Keratinocyte (primary cell): ENCODE data around the gene EPHA3. TPM values are rescaled to one million over a fixed set of nuclear protein-coding genes. Genes with fewer than 3 reads are reported as not detected.

Experiments
- DNase-seq: peaks from one replicate; pipeline ENCODE4 v3.0.0-alpha.2; 2011; ENCODE audit warnings: low read depth, missing footprints, low spot score
- FAIRE-seq: peaks from 2 replicates; lab custom pipeline; 2011; peaks lifted over from hg19 to GRCh38; lab: Jason Lieb, UNC
- H2AFZ ChIP-seq: 2 replicates; pipeline ENCODE4 v1.6.0; 2012; ENCODE audit warnings: low read length, control low read depth, inconsistent platforms; ENCODE audit not compliant: control insufficient read depth
- H3K27ac ChIP-seq: 2 replicates; pipeline ENCODE4 v1.5.1; 2011; ENCODE audit warnings: low read length; ENCODE audit not compliant: control insufficient read depth, insufficient read depth
- H3K27me3 ChIP-seq: 3 replicates; pipeline ENCODE4 v1.6.0; 2011; ENCODE audit warnings: low read length; ENCODE audit not compliant: control insufficient read depth, insufficient read depth; ENCODE audit errors: extremely low read depth
- H3K36me3 ChIP-seq, 2 experiments: 2 replicates in 1 of 2; 3 replicates in 1 of 2; pipeline ENCODE4 v1.5.1; 2011; ENCODE audit warnings: low read length in 2 of 2, mild to moderate bottlenecking in 1 of 2; ENCODE audit not compliant: control insufficient read depth in 2 of 2, insufficient read depth in 2 of 2; ENCODE audit errors: extremely low read depth in 1 of 2
- H3K4me1 ChIP-seq: 3 replicates; pipeline ENCODE4 v1.5.1; 2011; ENCODE audit warnings: low read length; ENCODE audit not compliant: control insufficient read depth, insufficient read depth; ENCODE audit errors: extremely low read depth
- H3K4me2 ChIP-seq: 3 replicates; pipeline ENCODE4 v1.6.0; 2011; ENCODE audit warnings: low read depth, low read length; ENCODE audit not compliant: control insufficient read depth, insufficient read depth; ENCODE audit errors: extremely low read depth
- H3K4me3 ChIP-seq, 3 experiments: fragments of 200-600 bp in 1 of 3; sonication (generic) in 1 of 3; 2 replicates in 2 of 3; 3 replicates in 1 of 3; pipeline ENCODE4 v1.5.1; 2011 to 2016; ENCODE audit warnings: low read length in 3 of 3, mild to moderate bottlenecking in 3 of 3, control low read depth in 2 of 3, inconsistent platforms in 1 of 3, low read depth in 1 of 3, mixed read lengths in 1 of 3, mixed run types in 1 of 3, moderate library complexity in 1 of 3; ENCODE audit not compliant: control insufficient read depth in 2 of 3, insufficient read depth in 2 of 3; ENCODE audit errors: extremely low read depth in 1 of 3
- H3K79me2 ChIP-seq: 2 replicates; pipeline ENCODE4 v1.6.0; 2012; ENCODE audit warnings: low read length; ENCODE audit not compliant: control insufficient read depth, insufficient read depth
- H3K9ac ChIP-seq: 3 replicates; pipeline ENCODE4 v1.6.0; 2011; ENCODE audit warnings: low read length; ENCODE audit not compliant: control insufficient read depth, insufficient read depth; ENCODE audit errors: extremely low read depth
- H3K9me1 ChIP-seq: 3 replicates; pipeline ENCODE4 v1.6.0; 2011; ENCODE audit warnings: low read length; ENCODE audit not compliant: control insufficient read depth, insufficient read depth; ENCODE audit errors: extremely low read depth
- H3K9me3 ChIP-seq: 2 replicates; pipeline ENCODE4 v1.5.1; 2012; ENCODE audit warnings: low read depth, low read length; ENCODE audit not compliant: control insufficient read depth
- H4K20me1 ChIP-seq: 3 replicates; pipeline ENCODE4 v1.6.0; 2011; ENCODE audit warnings: low read length; ENCODE audit not compliant: control insufficient read depth, insufficient read depth; ENCODE audit errors: extremely low read depth
- EZH2 ChIP-seq: IDR thresholded peaks from one replicate; pipeline ENCODE4 v1.6.1; 2012; ENCODE audit warnings: inconsistent platforms, mild to moderate bottlenecking, low read length, moderate library complexity
- dilution Hi-C: fragments of 300-500 bp; cut with MboI; formaldehyde crosslinking; loops from one replicate; pipeline ENCODE4 v1.7.0; 2020; ENCODE audit warnings: low sequenced_read_pairs; ENCODE audit not compliant: extremely low pct_ligation_motif_present
- polyA plus RNA-seq, 5 experiments: library from polyadenylated mRNA; depleted of rRNA in 3 of 5; stranded (reverse) in 3 of 5; stranded (forward) in 1 of 5; unstranded in 1 of 5; fragments of >200 nt; gene quantifications; 1 replicate in 1 of 5; 2 replicates in 3 of 5; 3 replicates in 1 of 5; pipeline versions ENCODE4 v1.2.1 to v1.2.3, GENCODE V29; 2011 to 2012; ENCODE audit warnings: missing spikeins in 2 of 5, low read depth in 1 of 5, low replicate concordance in 1 of 5
- TF ChIP-seq, protein P1 (sequence below), 3 experiments: IDR thresholded peaks in 1 of 3; conservative IDR thresholded peaks in 1 of 3; optimal IDR thresholded peaks in 1 of 3; 2 replicates in 2 of 3; 3 replicates in 1 of 3; pipeline versions ENCODE3 to v1.5.1; 2011; ENCODE audit warnings: low read length in 3 of 3, mild to moderate bottlenecking in 3 of 3, moderate library complexity in 2 of 3, control low read depth in 1 of 3, inconsistent platforms in 1 of 3; ENCODE audit not compliant: insufficient read depth in 2 of 3; ENCODE audit errors: extremely low read depth in 1 of 3

EPHA3 gene
- polyA plus RNA-seq, 1 donor (not counting 4 experiments of a cell fraction or from before 2014, with no cell fraction given): 0.13 TPM

DNA sequence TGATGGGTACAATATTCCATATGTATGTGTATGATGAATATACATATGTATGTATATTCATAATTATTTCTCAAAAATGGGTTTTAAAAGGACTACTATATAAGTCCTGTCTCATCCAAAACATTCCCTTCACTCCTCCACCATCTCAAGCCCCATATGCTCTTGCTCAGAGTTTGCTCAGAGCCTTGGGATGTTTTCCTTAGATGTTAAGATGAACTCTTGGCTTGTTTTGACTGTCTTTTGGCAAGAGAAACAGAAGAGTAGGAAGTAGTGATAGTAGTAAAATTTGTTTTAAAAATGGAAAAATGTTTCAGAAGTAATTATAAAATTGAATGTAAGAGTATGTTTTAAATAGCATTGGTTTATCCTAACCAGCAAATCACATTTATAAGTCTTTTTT is 6.2 kb upstream of the EPHA3 start:
- H3K4me2 ChIP-seq: no peak overlapping the region
- H3K27me3 ChIP-seq: no peaks in the 10 kb centered on the region
- H3K4me1 ChIP-seq: no peaks in the 10 kb centered on the region
- dilution Hi-C loops: no loop called here
- H3K9me3 ChIP-seq: no peaks in the 10 kb centered on the region
- no peaks in the 10 kb centered on the region for H4K20me1 ChIP-seq
- no peak overlapping the region for H2AFZ ChIP-seq
- H3K4me3 ChIP-seq: no peak overlapping the region
- DNase-seq: no peak
- no peak overlapping the region for H3K27ac ChIP-seq
- FAIRE-seq: no peak
- no peaks in the 10 kb centered on the region for H3K79me2 ChIP-seq
- H3K9ac ChIP-seq: no peak overlapping the region
- TF ChIP-seq, protein P1, sequence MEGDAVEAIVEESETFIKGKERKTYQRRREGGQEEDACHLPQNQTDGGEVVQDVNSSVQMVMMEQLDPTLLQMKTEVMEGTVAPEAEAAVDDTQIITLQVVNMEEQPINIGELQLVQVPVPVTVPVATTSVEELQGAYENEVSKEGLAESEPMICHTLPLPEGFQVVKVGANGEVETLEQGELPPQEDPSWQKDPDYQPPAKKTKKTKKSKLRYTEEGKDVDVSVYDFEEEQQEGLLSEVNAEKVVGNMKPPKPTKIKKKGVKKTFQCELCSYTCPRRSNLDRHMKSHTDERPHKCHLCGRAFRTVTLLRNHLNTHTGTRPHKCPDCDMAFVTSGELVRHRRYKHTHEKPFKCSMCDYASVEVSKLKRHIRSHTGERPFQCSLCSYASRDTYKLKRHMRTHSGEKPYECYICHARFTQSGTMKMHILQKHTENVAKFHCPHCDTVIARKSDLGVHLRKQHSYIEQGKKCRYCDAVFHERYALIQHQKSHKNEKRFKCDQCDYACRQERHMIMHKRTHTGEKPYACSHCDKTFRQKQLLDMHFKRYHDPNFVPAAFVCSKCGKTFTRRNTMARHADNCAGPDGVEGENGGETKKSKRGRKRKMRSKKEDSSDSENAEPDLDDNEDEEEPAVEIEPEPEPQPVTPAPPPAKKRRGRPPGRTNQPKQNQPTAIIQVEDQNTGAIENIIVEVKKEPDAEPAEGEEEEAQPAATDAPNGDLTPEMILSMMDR (optimal IDR thresholded peaks at IDR 0.05 in 1 of 3, IDR thresholded peaks at IDR 0.05 in 1 of 3, conservative IDR thresholded peaks at IDR 0.05 in 1 of 3; ENCODE audit: extremely low read depth in 1 of 3, insufficient read depth in 2 of 3, low read length in 3 of 3): no peak
- no peak for TF ChIP-seq EZH2
- no peaks in the 10 kb centered on the region for H3K9me1 ChIP-seq
- H3K36me3 ChIP-seq: no peaks in the 10 kb centered on the region

DNA sequence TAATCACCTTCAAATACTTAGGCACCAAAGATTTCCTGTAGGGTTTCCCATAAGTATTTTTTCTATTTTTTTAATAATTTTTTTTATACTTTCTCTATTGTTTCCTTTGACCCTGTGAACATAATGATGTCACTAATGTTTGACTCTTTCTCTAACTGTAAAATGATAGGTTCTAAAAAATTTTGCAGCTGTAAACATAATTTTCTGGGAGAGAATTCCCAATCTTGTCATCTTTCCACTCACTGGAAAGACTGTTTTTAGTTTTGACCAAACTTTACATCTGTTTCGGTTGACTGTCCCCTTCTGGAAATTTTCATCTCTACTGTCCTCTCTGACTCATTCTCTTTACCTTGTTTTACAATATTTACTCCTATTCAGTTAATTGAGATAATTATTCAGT is 5.5 kb upstream of the EPHA3 start:
- H4K20me1 ChIP-seq: no peaks in the 10 kb centered on the region
- no peaks in the 10 kb centered on the region for H3K4me1 ChIP-seq
- H3K4me2 ChIP-seq: no peak overlapping the region
- H3K27ac ChIP-seq: no peak overlapping the region
- H3K9me3 ChIP-seq: no peaks in the 10 kb centered on the region
- dilution Hi-C loops: no loop called here
- H3K27me3 ChIP-seq: no peaks in the 10 kb centered on the region
- no peak overlapping the region for H3K9ac ChIP-seq
- H2AFZ ChIP-seq: no peak overlapping the region
- DNase-seq: no peak
- no peaks in the 10 kb centered on the region for H3K9me1 ChIP-seq
- TF ChIP-seq, protein P1 (optimal IDR thresholded peaks at IDR 0.05 in 1 of 3, IDR thresholded peaks at IDR 0.05 in 1 of 3, conservative IDR thresholded peaks at IDR 0.05 in 1 of 3; ENCODE audit: extremely low read depth in 1 of 3, insufficient read depth in 2 of 3, low read length in 3 of 3): no peak
- FAIRE-seq: no peak
- H3K4me3 ChIP-seq: no peak overlapping the region
- no peaks in the 10 kb centered on the region for H3K36me3 ChIP-seq
- no peaks in the 10 kb centered on the region for H3K79me2 ChIP-seq
